Activated naive CD8-positive, alpha-beta T cell treated with anti-CD3 and anti-CD28 coated beads, Interleukin-2, amount 50 U/mL, for 24 hours (primary cell): Measurements from ENCODE around the gene MCF2L.
"Not testable (repeated sequence)": the region's sequence is repeated elsewhere in the genome, so short reads cannot be mapped to it uniquely, and the experiment has no call there.

ENCODE experiments used
- ATAC-seq: fragments of 150-1000 bp; cut with Tn5 transposase; one replicate; pipeline ENCODE4 v1.10.0; 2021
- DNase-seq: peaks from one replicate; pipeline ENCODE4 v3.0.0; 2021
- H3K27ac Mint-ChIP-seq: one replicate; pipeline ENCODE4 v1.8.0; 2021; ENCODE audit warnings: mild to moderate bottlenecking, mixed read lengths
- H3K27me3 Mint-ChIP-seq: one replicate; pipeline ENCODE4 v1.8.0; 2021; ENCODE audit warnings: mixed read lengths
- H3K36me3 Mint-ChIP-seq: one replicate; pipeline ENCODE4 v1.8.0; 2021; ENCODE audit warnings: low read depth, mixed read lengths
- H3K4me1 Mint-ChIP-seq: one replicate; pipeline ENCODE4 v1.8.0; 2021; ENCODE audit warnings: mixed read lengths
- H3K4me3 Mint-ChIP-seq: one replicate; pipeline ENCODE4 v1.8.0; 2021; ENCODE audit warnings: mild to moderate bottlenecking, moderate library complexity, mixed read lengths
- H3K9me3 Mint-ChIP-seq: one replicate; pipeline ENCODE4 v1.8.0; 2021; ENCODE audit warnings: mixed read lengths

Gene MCF2L

DNA sequence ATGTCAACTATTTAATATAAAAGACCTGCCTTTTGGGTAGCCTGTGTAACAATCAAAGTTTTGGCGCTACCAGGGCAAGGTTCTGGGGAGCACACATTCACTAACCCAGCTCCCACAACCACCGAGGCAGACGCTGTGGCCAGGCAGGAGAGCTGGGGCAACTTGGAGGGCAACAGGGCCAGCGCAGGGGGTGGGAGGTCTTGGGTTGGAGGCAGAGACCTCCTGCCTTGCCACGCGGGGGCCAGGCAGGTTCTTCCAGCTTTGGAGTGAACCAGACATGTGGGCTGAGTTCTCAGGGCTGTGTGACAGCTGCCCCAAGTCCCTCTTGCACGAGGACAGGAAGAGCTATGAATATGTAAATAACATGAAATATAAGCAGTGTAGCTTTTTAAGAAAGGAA is 30.3 kb upstream of the MCF2L start:
- peaks cover 7% of the 10 kb centered on the region for H3K4me1 Mint-ChIP-seq
- no peaks in the 10 kb centered on the region for H3K9me3 Mint-ChIP-seq
- no peaks in the 10 kb centered on the region for H3K36me3 Mint-ChIP-seq
- ATAC-seq (no peak), DNase-seq (no peak)
- peaks cover 14% of the 10 kb centered on the region for H3K27me3 Mint-ChIP-seq
- H3K4me3 Mint-ChIP-seq: no peak overlapping the region
- no peak overlapping the region for H3K27ac Mint-ChIP-seq

DNA sequence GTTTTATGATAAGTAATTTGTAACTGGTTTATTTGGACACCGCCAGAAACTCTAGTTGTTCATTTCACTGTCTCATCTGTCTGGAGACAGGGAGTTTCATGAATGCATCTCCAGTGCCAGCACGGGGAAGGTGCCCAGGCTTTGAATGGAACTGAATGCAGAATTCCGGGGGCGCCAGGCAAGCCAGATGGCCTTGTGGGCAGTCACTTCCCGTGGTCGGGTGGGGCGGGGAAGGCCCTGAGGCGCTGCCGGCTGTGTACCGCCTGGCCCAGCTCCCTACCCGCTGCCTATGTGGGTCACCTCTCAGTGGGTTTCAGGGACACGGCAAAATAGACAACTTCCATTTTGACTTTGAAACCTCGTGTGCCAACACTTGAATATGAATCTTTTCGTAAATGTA is 28.8 kb upstream of the MCF2L start:
- H3K36me3 Mint-ChIP-seq: no peaks in the 10 kb centered on the region
- H3K9me3 Mint-ChIP-seq: no peaks in the 10 kb centered on the region
- ATAC-seq: no peak
- H3K4me1 Mint-ChIP-seq: peaks cover 7% of the 10 kb centered on the region
- no peak for DNase-seq
- no peak overlapping the region for H3K4me3 Mint-ChIP-seq
- no peak overlapping the region for H3K27ac Mint-ChIP-seq
- peaks cover 20% of the 10 kb centered on the region for H3K27me3 Mint-ChIP-seq

DNA sequence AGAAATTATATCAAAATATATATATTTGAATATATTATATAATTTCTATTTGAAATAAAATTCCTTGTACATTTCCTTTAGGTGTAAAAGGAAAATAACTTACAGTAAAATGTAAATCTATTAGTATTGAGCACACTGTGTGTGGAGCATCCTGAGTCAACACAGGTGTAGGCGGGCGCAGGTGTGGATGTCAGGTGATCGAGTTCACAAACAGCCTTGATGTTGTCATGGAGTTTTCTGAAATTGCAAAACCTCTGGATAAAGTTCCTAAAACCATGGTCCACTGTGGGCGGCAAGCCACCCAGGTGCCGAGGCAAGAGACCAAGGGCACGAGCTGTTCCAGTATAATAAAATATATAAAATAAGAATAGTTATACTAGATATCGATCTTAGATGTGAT is 27.7 kb upstream of the MCF2L start:
- Mint-ChIP-seq H3K4me1 (peaks cover 7% of the 10 kb centered on the region), H3K9me3 (no peaks in the 10 kb centered on the region), H3K4me3 (no peak overlapping the region), H3K36me3 (no peaks in the 10 kb centered on the region), H3K27me3 (peaks cover 25% of the 10 kb centered on the region), H3K27ac (no peak overlapping the region)
- ATAC-seq (no peak), DNase-seq (no peak)

DNA sequence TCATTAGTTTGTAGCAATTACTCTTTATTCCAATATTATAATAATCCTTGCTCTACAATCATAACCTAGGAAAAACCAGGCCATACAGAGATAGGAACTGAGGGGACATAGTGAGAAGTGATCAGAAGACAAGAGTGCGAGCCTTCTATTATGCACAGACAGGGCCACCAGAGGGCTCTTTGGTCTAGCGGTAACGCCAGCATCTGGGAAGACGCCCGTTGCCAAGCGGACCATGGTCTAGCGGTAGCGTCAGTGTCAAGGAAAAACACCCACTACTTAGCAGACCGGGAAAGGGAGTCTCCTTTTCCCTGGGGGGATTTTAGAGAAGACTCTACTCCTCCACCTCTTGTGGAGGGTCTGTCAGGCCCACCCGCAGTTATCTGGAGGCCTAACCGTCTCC is 27.2 kb upstream of the MCF2L start:
- not testable (repeated sequence) for H3K4me1 Mint-ChIP-seq, H3K27ac Mint-ChIP-seq, H3K36me3 Mint-ChIP-seq, DNase-seq, H3K9me3 Mint-ChIP-seq, ATAC-seq, H3K4me3 Mint-ChIP-seq
- H3K27me3 Mint-ChIP-seq: peaks cover 27% of the 10 kb centered on the region

DNA sequence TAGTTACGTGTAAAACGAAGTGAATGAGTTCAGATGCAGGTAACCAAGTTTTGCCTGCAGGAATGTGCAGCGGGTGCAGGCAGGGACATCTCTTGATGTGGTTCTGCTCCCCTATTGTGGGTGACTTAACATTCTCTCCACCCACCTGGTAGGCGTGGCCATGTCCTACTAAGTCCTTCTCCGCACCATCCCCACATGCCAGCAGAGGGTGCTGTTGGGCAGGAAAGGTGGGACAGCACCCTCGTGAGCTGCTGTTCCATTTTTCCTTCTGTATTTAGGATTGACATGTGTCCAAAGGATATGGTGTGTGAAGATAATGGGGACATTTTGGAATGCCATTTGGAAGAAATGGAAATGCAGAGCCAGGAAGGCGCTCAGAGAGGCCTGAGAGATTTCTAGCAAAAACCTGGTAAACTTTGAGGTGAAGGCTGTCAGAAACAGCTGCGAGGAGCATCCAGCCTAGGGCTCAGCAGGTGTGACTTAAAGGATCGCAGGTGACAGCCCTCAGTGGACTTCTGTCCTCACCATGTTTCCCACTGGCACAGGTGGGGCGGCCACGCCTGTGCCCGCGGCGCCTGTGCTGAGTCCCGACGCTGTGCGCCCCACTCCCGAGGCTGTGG is 26.2 kb upstream of the MCF2L start:
- peak; percentile 95 for ATAC-seq

DNA sequence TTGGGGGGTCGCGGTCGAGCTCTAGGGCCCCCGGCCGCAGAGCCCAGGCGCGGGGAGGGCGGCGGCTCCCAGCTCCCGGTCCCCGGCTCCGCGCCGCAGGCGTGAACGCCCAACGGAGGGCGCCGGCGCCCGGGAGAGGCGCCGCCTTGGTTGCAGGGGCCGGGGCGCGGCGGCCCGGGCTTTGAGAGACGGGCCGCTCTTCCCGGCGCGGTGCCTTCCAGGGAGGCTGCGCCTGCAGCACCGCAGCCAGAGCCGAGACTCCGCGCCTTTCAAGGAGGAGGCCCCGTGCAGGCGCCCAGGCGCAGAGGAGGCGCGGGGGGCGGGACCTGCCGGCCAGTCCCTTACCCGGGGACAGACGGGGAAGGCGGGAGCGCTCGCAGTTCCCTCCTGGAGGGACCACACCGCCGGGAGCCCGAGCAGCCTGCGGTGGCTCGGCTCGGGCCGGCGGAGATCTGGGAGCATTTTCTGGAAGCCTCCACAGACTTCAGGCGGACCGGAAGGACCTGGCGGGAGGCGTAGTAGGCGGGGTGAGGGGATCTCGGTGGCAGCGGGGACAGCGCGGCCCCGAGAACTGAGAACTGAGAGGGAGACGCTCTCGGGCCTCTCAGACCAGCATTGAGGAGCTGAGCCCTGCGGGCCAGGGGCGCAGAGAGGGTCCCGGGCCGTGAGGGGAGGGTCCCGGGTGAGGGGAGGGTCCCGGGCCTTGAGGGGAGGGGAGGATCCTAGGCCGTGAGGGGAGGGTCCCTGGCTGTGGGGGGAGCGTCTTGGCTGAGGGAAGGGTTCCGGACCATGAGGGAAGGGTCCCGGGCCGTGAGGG is 25.5 kb upstream of the MCF2L start:
- ATAC-seq (peak; percentile 36), DNase-seq (peak; percentile 36)
- no peak overlapping the region for H3K27ac Mint-ChIP-seq
- no peaks in the 10 kb centered on the region for H3K36me3 Mint-ChIP-seq
- peak overlapping the region; percentile 40 for H3K4me3 Mint-ChIP-seq
- no peaks in the 10 kb centered on the region for H3K9me3 Mint-ChIP-seq
- H3K4me1 Mint-ChIP-seq: peaks cover 7% of the 10 kb centered on the region
- peaks cover 22% of the 10 kb centered on the region for H3K27me3 Mint-ChIP-seq

More for the DNA sequence above, 26.2 kb upstream of the MCF2L start:
- Mint-ChIP-seq H3K4me3 (peak overlapping the region; percentile 76), H3K36me3 (no peaks in the 10 kb centered on the region), H3K4me1 (peaks cover 7% of the 10 kb centered on the region), H3K27ac (peak overlapping the region; percentile 25), H3K27me3 (peaks cover 23% of the 10 kb centered on the region), H3K9me3 (no peaks in the 10 kb centered on the region)
- peak; percentile 99 for DNase-seq

DNA sequence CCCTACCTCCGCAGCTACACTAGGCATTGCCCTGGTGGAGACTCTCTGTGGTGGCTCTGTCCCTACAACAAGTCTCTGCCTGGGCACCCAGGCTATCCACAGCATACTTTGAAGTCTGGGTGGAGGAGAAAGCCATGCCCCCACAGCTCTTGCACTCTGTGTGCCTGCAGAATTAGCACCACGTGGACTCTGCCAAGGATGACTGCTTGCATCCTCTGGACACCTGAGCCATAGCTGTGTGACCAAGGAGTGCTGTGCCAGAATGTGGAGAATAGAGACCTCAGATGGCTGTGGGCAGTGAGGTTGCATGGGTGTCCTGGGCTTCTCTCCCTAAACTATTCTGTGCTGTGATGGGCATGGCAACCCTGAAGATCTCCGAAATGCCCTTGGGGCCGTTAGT is 21.2 kb upstream of the MCF2L start:
- no peak for ATAC-seq
- H3K4me1 Mint-ChIP-seq: peaks cover 1% of the 10 kb centered on the region
- no peaks in the 10 kb centered on the region for H3K9me3 Mint-ChIP-seq
- peaks cover 20% of the 10 kb centered on the region for H3K27me3 Mint-ChIP-seq
- no peak overlapping the region for H3K27ac Mint-ChIP-seq
- DNase-seq: no peak
- H3K36me3 Mint-ChIP-seq: no peaks in the 10 kb centered on the region
- no peak overlapping the region for H3K4me3 Mint-ChIP-seq

DNA sequence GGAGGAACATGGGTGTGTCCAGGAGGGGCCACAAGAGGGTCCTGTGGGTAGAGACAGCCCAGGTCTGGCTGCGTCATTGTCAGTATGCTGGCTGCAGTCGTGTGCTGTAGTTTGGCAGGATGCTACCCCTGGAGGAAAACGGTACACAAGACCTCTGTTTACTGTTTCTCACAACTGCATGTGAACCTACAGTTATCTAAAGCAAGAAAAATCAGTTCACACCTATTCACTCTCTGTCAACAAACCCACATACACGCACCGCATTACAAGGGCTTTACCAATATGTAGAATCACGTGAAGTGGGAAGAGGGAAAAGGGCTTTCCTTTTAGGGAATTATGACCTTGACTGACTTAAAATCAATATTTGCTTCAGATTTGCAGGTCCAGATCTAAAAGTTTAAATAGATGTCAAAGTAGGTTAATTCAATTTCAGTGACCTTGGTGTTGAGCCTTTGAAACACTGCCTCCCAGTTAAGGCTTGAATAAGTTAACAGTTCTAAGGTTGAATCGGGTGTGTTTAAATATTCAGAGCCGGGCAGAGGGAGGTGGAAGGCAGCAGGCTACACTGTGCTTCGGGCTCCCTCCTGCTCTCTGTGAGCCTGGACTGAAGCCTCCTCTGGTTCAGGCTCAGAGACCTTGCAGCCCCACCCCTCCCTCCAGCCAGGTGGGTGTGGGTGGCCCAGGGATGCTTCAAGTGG is 17.2 kb upstream of the MCF2L start:
- DNase-seq (no peak), ATAC-seq (no peak)
- no peaks in the 10 kb centered on the region for H3K36me3 Mint-ChIP-seq
- H3K4me1 Mint-ChIP-seq: no peaks in the 10 kb centered on the region
- H3K9me3 Mint-ChIP-seq: no peaks in the 10 kb centered on the region
- no peak overlapping the region for H3K27ac Mint-ChIP-seq
- H3K4me3 Mint-ChIP-seq: no peak overlapping the region
- H3K27me3 Mint-ChIP-seq: peaks cover 4% of the 10 kb centered on the region

DNA sequence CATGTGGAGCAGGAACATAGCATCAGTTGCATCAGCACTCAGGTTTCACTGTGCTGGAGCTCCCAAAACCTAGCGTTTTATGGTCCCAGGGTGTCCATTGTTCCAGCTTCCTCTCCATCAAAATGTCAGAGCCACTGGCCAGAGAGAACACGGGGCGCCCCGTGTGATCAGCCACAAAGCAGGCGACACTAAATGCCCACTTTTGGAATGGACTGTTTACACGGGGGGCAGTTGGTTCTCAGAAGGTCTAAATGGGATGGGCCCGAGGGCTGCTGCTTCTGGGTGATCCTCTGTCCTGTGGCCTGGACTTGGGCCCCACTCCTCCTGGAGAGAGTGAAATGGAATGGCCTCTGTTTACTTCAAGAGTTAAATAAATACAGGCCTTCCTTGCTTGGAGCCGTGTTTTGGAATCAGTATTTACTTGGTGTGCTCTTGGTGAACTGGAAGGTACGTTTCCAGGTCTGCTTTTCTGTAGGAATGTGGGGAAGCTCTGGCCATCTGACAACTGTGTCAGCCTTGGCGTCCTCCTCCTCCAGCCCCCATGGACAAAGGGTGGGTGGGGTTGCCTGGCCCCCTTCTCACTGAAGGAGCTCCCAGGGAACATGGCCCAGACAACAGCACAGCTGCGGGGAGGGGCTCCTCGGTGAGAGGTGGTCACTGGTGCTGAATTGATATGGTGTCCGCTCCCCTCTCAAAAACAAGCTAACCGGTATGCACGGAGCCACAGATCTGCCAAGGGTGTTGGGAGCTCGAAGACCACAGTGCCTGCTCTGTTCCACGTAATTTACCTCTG is 16.1 kb upstream of the MCF2L start:
- H3K27ac Mint-ChIP-seq: no peak overlapping the region
- no peaks in the 10 kb centered on the region for H3K36me3 Mint-ChIP-seq
- no peak for ATAC-seq

DNA sequence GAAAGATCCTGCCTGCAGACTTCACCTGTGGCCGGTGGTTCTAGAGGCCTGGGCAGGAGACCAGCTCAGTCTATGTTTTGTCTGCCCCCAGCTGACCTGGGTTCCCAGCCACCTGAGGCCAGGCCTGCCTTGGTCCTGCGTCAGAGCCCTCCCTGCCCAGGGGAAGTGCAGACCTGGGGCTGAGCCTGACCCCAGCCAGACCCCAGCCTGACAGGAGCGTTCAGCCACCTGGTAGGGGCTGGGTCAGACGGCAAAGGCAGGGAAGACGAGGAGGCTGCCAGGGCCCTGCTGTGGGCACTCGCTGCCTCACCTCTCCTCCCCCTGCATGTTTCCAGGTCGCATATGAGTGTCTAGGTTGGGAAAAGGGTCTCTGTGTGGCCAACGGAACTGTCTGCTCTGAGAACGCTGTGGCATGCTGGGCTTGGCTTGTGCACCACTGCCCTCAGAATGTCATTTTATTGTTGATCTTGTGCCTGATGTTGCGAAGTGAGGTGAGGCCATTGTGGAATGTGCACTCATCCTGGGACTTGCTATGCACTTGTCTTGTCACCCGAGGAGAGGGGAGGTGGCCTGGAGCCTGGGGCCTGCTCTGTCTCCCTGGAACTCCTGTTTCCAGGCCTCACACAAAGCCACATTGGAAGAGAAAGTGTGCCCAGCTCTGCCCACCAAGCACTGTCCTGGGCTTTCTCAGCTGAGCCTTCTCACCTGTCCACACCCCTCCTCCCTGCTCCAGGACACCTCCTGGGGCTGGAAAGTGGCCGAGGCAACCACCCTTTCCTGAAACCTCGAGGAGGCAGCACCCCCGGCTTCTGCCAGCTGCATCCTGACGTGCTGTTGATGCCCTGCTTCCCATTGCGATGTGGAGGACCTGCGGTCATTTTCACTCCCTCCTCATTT is 15.2 kb upstream of the MCF2L start:
- Mint-ChIP-seq H3K36me3 (no peaks in the 10 kb centered on the region), H3K4me3 (no peak overlapping the region), H3K27me3 (peaks cover 4% of the 10 kb centered on the region), H3K9me3 (no peaks in the 10 kb centered on the region), H3K27ac (no peak overlapping the region), H3K4me1 (no peaks in the 10 kb centered on the region)
- ATAC-seq (no peak), DNase-seq (no peak)

More for the DNA sequence above, 16.1 kb upstream of the MCF2L start:
- no peak for DNase-seq
- Mint-ChIP-seq H3K4me3 (no peak overlapping the region), H3K4me1 (no peaks in the 10 kb centered on the region), H3K9me3 (no peaks in the 10 kb centered on the region), H3K27me3 (peaks cover 4% of the 10 kb centered on the region)

DNA sequence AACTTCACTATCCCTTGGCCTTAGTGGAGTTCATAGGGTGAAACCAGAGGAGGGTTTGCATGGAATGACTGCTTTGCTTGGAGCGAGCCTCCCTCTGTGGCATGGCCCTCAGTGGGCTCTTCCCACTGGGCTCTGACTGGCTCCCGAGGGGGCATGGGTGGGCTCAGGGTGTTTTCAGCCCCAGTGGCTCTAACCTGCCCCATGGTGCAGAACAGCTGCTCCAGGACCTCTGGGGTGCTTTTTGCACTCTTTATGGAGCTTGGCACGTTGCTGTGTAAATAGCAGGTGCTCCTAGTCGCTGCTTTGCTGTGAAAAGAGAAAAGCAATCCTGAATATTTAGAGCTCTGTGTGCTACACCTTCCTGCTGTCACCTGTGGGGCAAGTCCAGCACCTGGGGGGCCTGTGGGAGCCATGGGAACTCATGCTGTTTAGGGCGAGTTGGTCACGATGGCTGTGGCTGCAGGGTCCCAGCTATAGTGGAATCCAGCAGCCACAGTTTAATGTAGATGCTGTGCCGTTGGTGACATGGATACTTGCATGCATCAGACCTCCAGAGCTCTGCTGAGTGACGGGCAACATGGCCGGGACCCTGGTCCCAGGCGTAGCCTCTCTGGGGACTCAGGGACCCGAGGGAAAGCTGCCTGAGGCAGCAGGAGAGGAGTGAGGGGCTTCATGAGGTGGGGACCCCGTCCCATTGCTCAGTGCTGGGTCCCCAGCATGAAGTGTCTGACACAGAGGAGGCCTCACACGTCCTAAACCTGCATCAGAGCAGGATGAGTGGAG is 14.3 kb upstream of the MCF2L start:
- DNase-seq: no peak
- no peaks in the 10 kb centered on the region for H3K36me3 Mint-ChIP-seq
- H3K9me3 Mint-ChIP-seq: no peaks in the 10 kb centered on the region
- H3K4me1 Mint-ChIP-seq: no peaks in the 10 kb centered on the region
- H3K27me3 Mint-ChIP-seq: peaks cover 2% of the 10 kb centered on the region
- H3K4me3 Mint-ChIP-seq: no peak overlapping the region
- H3K27ac Mint-ChIP-seq: no peak overlapping the region
- ATAC-seq: no peak

DNA sequence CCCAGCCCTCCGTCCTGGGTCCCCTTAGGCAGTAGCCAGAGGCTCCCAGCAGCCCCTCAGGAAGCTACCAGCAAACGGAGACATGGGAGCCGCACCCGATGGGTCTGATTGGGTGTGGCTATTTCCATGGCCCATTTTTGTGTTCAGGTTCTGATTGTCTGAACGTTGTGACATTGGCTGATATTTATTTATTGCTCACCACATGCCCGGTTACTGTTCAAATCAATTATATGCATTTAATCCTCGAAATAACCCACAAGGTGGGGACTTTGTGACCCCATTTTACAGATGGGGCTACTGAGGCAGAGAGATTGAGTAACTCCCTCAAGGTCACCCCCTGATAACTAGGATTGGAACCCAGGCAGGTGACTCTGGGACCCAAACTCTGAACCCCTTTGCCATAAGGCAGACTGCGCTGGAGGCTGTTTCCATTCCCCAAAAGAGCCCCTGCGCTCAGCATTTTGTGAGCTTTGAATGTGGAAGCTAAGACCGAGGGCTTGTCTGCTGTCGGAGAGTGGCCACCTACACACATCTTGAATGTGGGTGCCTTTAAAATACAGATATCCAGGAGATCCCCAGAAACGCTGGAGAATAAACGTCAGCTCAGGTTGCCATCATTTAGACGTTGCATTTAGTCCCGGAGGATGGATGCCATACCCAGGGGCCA is 13.6 kb upstream of the MCF2L start:
- no peaks in the 10 kb centered on the region for H3K27me3 Mint-ChIP-seq
- no peaks in the 10 kb centered on the region for H3K36me3 Mint-ChIP-seq
- no peak for DNase-seq
- no peak overlapping the region for H3K27ac Mint-ChIP-seq
- ATAC-seq: no peak
- no peaks in the 10 kb centered on the region for H3K9me3 Mint-ChIP-seq
- H3K4me1 Mint-ChIP-seq: no peaks in the 10 kb centered on the region
- no peak overlapping the region for H3K4me3 Mint-ChIP-seq

DNA sequence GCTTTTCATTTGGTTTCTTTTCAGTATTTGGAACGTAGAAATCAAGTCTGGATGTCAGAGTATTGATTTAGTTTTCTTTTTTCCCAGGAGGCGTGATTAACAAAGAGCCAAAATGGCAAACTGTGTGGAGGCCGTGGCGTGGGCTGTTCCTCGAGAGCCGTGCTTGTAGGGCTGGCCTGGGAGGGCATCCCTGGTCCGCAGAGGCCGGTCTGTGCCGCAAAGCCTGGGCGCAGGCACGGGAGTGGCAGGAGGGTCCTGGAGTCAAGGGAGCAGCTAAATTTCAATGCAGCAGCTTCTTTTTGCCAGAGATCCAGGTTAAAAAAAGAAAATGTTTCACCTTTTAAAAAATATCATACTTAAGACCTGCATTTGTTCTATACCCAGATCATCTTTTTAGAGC is 13.1 kb upstream of the MCF2L start:
- Mint-ChIP-seq H3K4me1 (no peaks in the 10 kb centered on the region), H3K4me3 (no peak overlapping the region), H3K27ac (no peak overlapping the region), H3K9me3 (no peaks in the 10 kb centered on the region), H3K27me3 (no peaks in the 10 kb centered on the region), H3K36me3 (no peaks in the 10 kb centered on the region)
- DNase-seq (no peak), ATAC-seq (no peak)
